22Rv1 (cell line): ENCODE measurements around the gene CAMSAP2.

Source experiments
- ZFX ChIP-seq: fragments of 450-650 bp; IDR thresholded peaks from 2 replicates; pipeline ENCODE4 v1.6.1; 2017; ENCODE audit warnings: antibody characterized with exemption, borderline replicate concordance
- TF ChIP-seq, protein P1 (sequence below): fragments of 450-650 bp; IDR thresholded peaks from 2 replicates; pipeline ENCODE4 v1.5.1; 2017; ENCODE audit warnings: mild to moderate bottlenecking

DNA sequence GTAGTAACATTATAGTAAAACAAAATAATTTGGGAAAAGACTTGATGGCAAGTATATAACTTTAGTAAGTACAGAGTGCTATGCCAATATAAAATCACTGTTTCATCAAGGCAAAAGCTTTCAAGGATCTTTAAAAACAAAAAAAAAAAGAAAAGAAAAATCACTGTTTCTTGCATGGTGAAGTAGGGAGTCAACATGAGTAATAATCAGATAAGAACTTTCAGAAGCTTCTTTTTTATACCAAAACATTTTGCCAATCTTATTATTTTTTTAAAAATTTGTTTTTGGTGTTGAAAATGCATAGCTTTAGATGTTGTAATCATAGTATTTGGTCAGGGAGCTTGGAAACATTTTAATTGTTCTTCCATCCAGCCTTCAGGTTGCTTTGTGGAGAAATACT lies 37.2 kb downstream of the CAMSAP2 start:
- TF ChIP-seq, protein P1, sequence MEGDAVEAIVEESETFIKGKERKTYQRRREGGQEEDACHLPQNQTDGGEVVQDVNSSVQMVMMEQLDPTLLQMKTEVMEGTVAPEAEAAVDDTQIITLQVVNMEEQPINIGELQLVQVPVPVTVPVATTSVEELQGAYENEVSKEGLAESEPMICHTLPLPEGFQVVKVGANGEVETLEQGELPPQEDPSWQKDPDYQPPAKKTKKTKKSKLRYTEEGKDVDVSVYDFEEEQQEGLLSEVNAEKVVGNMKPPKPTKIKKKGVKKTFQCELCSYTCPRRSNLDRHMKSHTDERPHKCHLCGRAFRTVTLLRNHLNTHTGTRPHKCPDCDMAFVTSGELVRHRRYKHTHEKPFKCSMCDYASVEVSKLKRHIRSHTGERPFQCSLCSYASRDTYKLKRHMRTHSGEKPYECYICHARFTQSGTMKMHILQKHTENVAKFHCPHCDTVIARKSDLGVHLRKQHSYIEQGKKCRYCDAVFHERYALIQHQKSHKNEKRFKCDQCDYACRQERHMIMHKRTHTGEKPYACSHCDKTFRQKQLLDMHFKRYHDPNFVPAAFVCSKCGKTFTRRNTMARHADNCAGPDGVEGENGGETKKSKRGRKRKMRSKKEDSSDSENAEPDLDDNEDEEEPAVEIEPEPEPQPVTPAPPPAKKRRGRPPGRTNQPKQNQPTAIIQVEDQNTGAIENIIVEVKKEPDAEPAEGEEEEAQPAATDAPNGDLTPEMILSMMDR = no peak
- TF ChIP-seq ZFX = no peak
